Endothelial cell (in vitro differentiated cells): Measurements from ENCODE around the gene RASSF1. TPM values are rescaled to one million over a fixed set of nuclear protein-coding genes. Genes with fewer than 3 reads are reported as not detected.

ENCODE experiments used
- DNase-seq: peaks from one replicate; pipeline ENCODE4 v3.0.0; 2021; ENCODE audit warnings: low spot score
- H3K27ac Mint-ChIP-seq: one replicate; pipeline ENCODE4 v1.8.0; 2021; ENCODE audit warnings: mixed read lengths, inconsistent platforms; ENCODE audit not compliant: unreplicated experiment
- H3K27me3 Mint-ChIP-seq: one replicate; pipeline ENCODE4 v1.8.0; 2021; ENCODE audit warnings: mild to moderate bottlenecking, moderate library complexity, mixed read lengths, inconsistent platforms; ENCODE audit not compliant: unreplicated experiment
- H3K36me3 Mint-ChIP-seq: one replicate; pipeline ENCODE4 v1.8.0; 2021; ENCODE audit warnings: mild to moderate bottlenecking, low read depth, mixed read lengths, inconsistent platforms; ENCODE audit not compliant: unreplicated experiment
- H3K4me1 Mint-ChIP-seq: one replicate; pipeline ENCODE4 v1.8.0; 2021; ENCODE audit warnings: mild to moderate bottlenecking, mixed read lengths, inconsistent platforms; ENCODE audit not compliant: unreplicated experiment
- H3K4me3 Mint-ChIP-seq: one replicate; pipeline ENCODE4 v1.8.0; 2021; ENCODE audit warnings: mild to moderate bottlenecking, mixed read lengths, inconsistent platforms; ENCODE audit not compliant: unreplicated experiment
- H3K9me3 Mint-ChIP-seq: one replicate; pipeline ENCODE4 v1.8.0; 2021; ENCODE audit warnings: mixed read lengths, inconsistent platforms; ENCODE audit not compliant: unreplicated experiment
- CTCF ChIP-seq: fragments of 200-600 bp; sonication (generic); IDR thresholded peaks from one replicate; pipeline ENCODE4 v1.5.0; 2021; ENCODE audit warnings: antibody characterized with exemption; ENCODE audit not compliant: unreplicated experiment
- total RNA-seq: library from RNA; stranded (reverse); fragmentation: NEBNext Ultra II Directional; extraction: Animal tissue kit (Norgen Biotek cat#: 25700); gene quantifications from one replicate; pipeline ENCODE4 v1.2.1, GENCODE V29; 2021; ENCODE audit not compliant: unreplicated experiment

Gene RASSF1
- total RNA-seq, 1 donor from 2014 or later, result 14.8 TPM

GRCh38 chr3:50345586-50346234 lies 5.1 kb upstream of the RASSF1 start, which contains the start of gene ZMYND10:
Gene ZMYND10 (minus strand): TSS chr3:50345732. CDS start chr3:50345579, 153 bp downstream.
- Mint-ChIP-seq H3K4me3 (peak within 1 kb of the TSS; percentile 73), H3K36me3 (no peaks in the 10 kb centered on the region), H3K4me1 (peaks cover 10% of the 10 kb centered on the region), H3K27me3 (peaks cover 18% of the 10 kb centered on the region), H3K27ac (no peak within 1 kb of the TSS), H3K9me3 (no peaks in the 10 kb centered on the region)
- no peak for TF ChIP-seq CTCF
- DNase-seq, result peak; percentile 59

GRCh38 chr3:50345008-50345407 lies 4.4 kb upstream of the RASSF1 start:
- Mint-ChIP-seq H3K4me1 (peaks cover 6% of the 10 kb centered on the region), H3K27ac (no peak overlapping the region), H3K27me3 (peaks cover 16% of the 10 kb centered on the region), H3K4me3 (no peak overlapping the region), H3K36me3 (peaks cover 2% of the 10 kb centered on the region), H3K9me3 (no peaks in the 10 kb centered on the region)
- TF ChIP-seq CTCF, result no peak
- no peak for DNase-seq

GRCh38 chr3:50342813-50343633 lies 2.4 kb upstream of the RASSF1 start:
- H3K4me3 Mint-ChIP-seq, result no peak overlapping the region
- no peak for DNase-seq
- no peaks in the 10 kb centered on the region for H3K9me3 Mint-ChIP-seq
- TF ChIP-seq CTCF, result no peak
- H3K27me3 Mint-ChIP-seq, result peaks cover 29% of the 10 kb centered on the region
- H3K36me3 Mint-ChIP-seq, result peaks cover 10% of the 10 kb centered on the region
- H3K4me1 Mint-ChIP-seq, result peaks cover 20% of the 10 kb centered on the region
- H3K27ac Mint-ChIP-seq, result no peak overlapping the region

GRCh38 chr3:50341996-50342650 lies 1.5 kb upstream of the RASSF1 start:
- Mint-ChIP-seq H3K27me3 (peaks cover 30% of the 10 kb centered on the region), H3K4me3 (no peak overlapping the region), H3K4me1 (peaks cover 21% of the 10 kb centered on the region), H3K9me3 (no peaks in the 10 kb centered on the region), H3K36me3 (peaks cover 10% of the 10 kb centered on the region), H3K27ac (no peak overlapping the region)
- no peak for TF ChIP-seq CTCF
- no peak for DNase-seq
